Uterus (tissue), 4 donors: Measurements from ENCODE around the gene CHST14. TPM values are rescaled to one million over a fixed set of nuclear protein-coding genes. Genes with fewer than 3 reads are reported as not detected.

Experiments used
- DNase-seq, 2 donors: peaks; one replicate each; pipeline ENCODE4 v3.0.0-alpha.2; 2019 to 2020
- H3K27ac ChIP-seq, 2 donors: fragments of 200-600 bp; sonication (generic); 1 replicate in 1 of 2; 2 replicates in 1 of 2; pipeline ENCODE4 v1.5.1; 2016 to 2018
- H3K27me3 ChIP-seq, 2 donors: fragments of 200-600 bp; sonication (generic); one replicate each; pipeline ENCODE4 v1.5.1; 2018 to 2019; ENCODE audit warnings: control low read depth in 1 of 2
- H3K36me3 ChIP-seq, 2 donors: fragments of 200-600 bp; sonication (generic); one replicate each; pipeline ENCODE4 v1.5.1; 2019; ENCODE audit warnings: control low read depth in 1 of 2
- H3K4me1 ChIP-seq, 2 donors: fragments of 200-600 bp; sonication (generic); one replicate each; pipeline ENCODE4 v1.5.1; 2018 to 2019; ENCODE audit warnings: control low read depth in 1 of 2
- H3K4me3 ChIP-seq, 2 donors: fragments of 200-600 bp; sonication (generic); 1 replicate in 1 of 2; 2 replicates in 1 of 2; pipeline ENCODE4 v1.5.1; 2018 to 2019; ENCODE audit warnings: mild to moderate bottlenecking in 1 of 2
- H3K9me3 ChIP-seq, 2 donors: fragments of 200-600 bp; sonication (generic); one replicate each; pipeline ENCODE4 v1.5.1; 2019; ENCODE audit warnings: control low read depth in 1 of 2
- POLR2A ChIP-seq, 2 donors: fragments of 450-650 bp; IDR thresholded peaks; one replicate each; pipeline ENCODE4 v1.6.1; 2016; ENCODE audit warnings: antibody characterized with exemption in 2 of 2, mild to moderate bottlenecking in 1 of 2, moderate library complexity in 1 of 2
- intact Hi-C: fragments of 100-400 bp; cut with DNase I; formaldehyde crosslinking; loops from one replicate; pipeline ENCODE4 v1.15.1; 2023; ENCODE audit warnings: low total_unique reads
- total RNA-seq, 4 donors: library from RNA; depleted of rRNA in 3 of 4; stranded (reverse); fragments of >200 nt in 3 of 4; gene quantifications; one replicate each; pipeline versions ENCODE4 v1.1.0 to v1.2.4, GENCODE V29; 2014 to 2023
- TF ChIP-seq, protein P1 (sequence below), 4 experiments: fragments of 200-600 bp in 2 of 4; fragments of 450-650 bp in 2 of 4; sonication (generic) in 2 of 4; IDR thresholded peaks; one replicate each; pipeline ENCODE4 v1.5.1; 2016 to 2019; ENCODE audit warnings: antibody characterized with exemption in 4 of 4, mild to moderate bottlenecking in 2 of 4, moderate library complexity in 1 of 4
- donor health status: DM: yes; HTN: yes; CAD: no.

The CHST14 gene, protein sequence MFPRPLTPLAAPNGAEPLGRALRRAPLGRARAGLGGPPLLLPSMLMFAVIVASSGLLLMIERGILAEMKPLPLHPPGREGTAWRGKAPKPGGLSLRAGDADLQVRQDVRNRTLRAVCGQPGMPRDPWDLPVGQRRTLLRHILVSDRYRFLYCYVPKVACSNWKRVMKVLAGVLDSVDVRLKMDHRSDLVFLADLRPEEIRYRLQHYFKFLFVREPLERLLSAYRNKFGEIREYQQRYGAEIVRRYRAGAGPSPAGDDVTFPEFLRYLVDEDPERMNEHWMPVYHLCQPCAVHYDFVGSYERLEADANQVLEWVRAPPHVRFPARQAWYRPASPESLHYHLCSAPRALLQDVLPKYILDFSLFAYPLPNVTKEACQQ
- 10 to 100 TPM in 3 of 4 donors, 1 to 10 TPM in 1; 6.8 to 26.1 (median 17.9) TPM for total RNA-seq

- Histone ChIP-seq H3K9me3 (no peaks in the 10 kb centered on the region), H3K27me3 (no peaks in the 10 kb centered on the region), H3K4me1 (no peaks in the 10 kb centered on the region), H3K27ac (peak within 1 kb of the TSS; percentile 80 to 92), H3K36me3 (no peaks in the 10 kb centered on the region), H3K4me3 (peak within 1 kb of the TSS; percentile 70 to 75)
- intact Hi-C loops = no loop called here
- TF ChIP-seq, protein P1, sequence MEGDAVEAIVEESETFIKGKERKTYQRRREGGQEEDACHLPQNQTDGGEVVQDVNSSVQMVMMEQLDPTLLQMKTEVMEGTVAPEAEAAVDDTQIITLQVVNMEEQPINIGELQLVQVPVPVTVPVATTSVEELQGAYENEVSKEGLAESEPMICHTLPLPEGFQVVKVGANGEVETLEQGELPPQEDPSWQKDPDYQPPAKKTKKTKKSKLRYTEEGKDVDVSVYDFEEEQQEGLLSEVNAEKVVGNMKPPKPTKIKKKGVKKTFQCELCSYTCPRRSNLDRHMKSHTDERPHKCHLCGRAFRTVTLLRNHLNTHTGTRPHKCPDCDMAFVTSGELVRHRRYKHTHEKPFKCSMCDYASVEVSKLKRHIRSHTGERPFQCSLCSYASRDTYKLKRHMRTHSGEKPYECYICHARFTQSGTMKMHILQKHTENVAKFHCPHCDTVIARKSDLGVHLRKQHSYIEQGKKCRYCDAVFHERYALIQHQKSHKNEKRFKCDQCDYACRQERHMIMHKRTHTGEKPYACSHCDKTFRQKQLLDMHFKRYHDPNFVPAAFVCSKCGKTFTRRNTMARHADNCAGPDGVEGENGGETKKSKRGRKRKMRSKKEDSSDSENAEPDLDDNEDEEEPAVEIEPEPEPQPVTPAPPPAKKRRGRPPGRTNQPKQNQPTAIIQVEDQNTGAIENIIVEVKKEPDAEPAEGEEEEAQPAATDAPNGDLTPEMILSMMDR (IDR thresholded peaks at IDR 0.05) = peak in 1 of 4 experiments; percentile 8
- peak in 1 of 2 donors; percentile 39 for TF ChIP-seq POLR2A (IDR thresholded peaks at IDR 0.05)
- peak; percentile 53 to 66 for DNase-seq
Measured at GRCh38 chr15:40470423-40471104, at the start of gene CHST14. TSS of gene CHST14 (plus strand) at chr15:40470984. CDS start at chr15:40471214, 230 bp downstream.

DNA sequence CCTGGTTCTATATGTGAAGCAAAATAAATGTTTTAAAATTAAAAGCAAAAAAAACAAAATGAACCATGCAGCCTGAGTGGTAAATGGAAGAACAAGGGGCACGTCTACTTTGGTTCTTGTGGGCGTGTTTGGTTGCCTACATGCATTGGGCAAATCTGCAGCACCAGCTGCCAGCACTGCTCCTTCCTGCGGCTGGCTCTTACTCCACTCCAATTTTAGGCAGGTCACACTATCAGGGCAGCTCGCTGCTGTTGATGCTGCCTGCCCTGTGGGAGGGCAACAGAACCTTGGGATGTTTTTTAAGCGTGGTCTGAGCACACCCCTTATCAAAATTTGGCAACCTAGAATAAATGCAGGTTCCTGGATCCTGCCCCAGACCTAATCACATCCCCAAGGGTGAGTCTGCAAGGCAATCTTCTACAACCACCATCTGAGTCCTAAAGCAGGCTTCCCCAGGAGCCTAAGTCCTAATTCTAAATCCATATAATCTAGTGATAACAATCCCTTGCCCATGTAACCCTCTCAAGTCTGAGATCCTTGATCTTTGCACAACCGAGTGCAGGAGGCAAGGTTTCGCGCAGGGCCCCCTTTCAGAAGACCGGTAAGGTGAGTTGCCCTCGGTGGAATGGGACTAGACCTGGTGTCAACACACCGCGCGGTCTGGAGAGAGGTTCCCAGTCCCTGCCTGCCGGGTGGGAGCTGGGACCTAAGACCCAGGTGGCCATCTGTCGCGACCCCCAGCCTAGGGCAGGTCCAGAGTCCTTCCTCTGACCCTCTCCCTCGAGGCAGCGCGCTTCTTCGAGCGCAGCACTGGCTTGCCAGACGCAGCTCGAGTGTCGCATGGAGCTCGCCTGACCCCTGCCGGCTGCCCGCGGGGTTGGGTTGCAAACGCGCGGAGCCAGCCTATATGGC is 49.3 kb upstream of the CHST14 start:
- DNase-seq = peak; percentile 61 to 75
- peak in 1 of 2 donors; percentile 22 for TF ChIP-seq POLR2A (IDR thresholded peaks at IDR 0.05)
- TF ChIP-seq, protein P1 (IDR thresholded peaks at IDR 0.05) = peak; percentile 88 to 97 (median 94)
- Histone ChIP-seq H3K36me3 (no peaks in the 10 kb centered on the region), H3K4me1 (peaks cover 0 to 4% of the 10 kb centered on the region in 2 donors), H3K9me3 (no peaks in the 10 kb centered on the region), H3K4me3 (no peak overlapping the region), H3K27ac (no peak overlapping the region), H3K27me3 (no peaks in the 10 kb centered on the region)
- intact Hi-C loops = loop anchor here (5.0 kb wide), 1 partner anchor 144 kb away; no protein-coding TSS in a partner anchor

- Histone ChIP-seq H3K27ac (no peak overlapping the region), H3K36me3 (no peaks in the 10 kb centered on the region), H3K9me3 (no peaks in the 10 kb centered on the region), H3K27me3 (no peaks in the 10 kb centered on the region), H3K4me1 (peaks cover 0 to 4% of the 10 kb centered on the region in 2 donors), H3K4me3 (no peak overlapping the region)
- intact Hi-C loops = loop anchor here (5.0 kb wide), 1 partner anchor 147 kb away; no protein-coding TSS in a partner anchor
- DNase-seq = no peak
- TF ChIP-seq, protein P1 (IDR thresholded peaks at IDR 0.05) = no peak
- no peak for TF ChIP-seq POLR2A (IDR thresholded peaks at IDR 0.05)
Measured at GRCh38 chr15:40424483-40425115, 46.2 kb upstream of the CHST14 start.

GRCh38 chr15:40425681-40426080 is 45.1 kb upstream of the CHST14 start:
- H3K9me3 ChIP-seq = no peaks in the 10 kb centered on the region
- DNase-seq = no peak
- no peak overlapping the region for H3K27ac ChIP-seq
- intact Hi-C loops = no loop called here
- H3K36me3 ChIP-seq = no peaks in the 10 kb centered on the region
- peaks cover 0 to 4% of the 10 kb centered on the region in 2 donors for H3K4me1 ChIP-seq
- no peak overlapping the region for H3K4me3 ChIP-seq
- TF ChIP-seq POLR2A (IDR thresholded peaks at IDR 0.05) = no peak
- TF ChIP-seq, protein P1 (IDR thresholded peaks at IDR 0.05) = no peak
- H3K27me3 ChIP-seq = no peaks in the 10 kb centered on the region
